Activated CD8-positive, alpha-beta memory T cell treated with anti-CD3 and anti-CD28 coated beads for 36 hours (primary cell): ENCODE measurements around the gene PPIP5K1. TPM values are rescaled to one million over a fixed set of nuclear protein-coding genes. Genes with fewer than 3 reads are reported as not detected.

Source experiments
- CTCF ChIA-PET: fragments of 350-600 bp; sonication (Branson Sonifier 250); formaldehyde crosslinking; loops from one replicate; lab custom pipeline; 2021; ENCODE audit warnings: antibody characterized with exemption; lab: Charles Lee
- POLR2A ChIA-PET: fragments of 350-600 bp; sonication (Branson Sonifier 250); formaldehyde crosslinking; loops from one replicate; lab custom pipeline; 2021; ENCODE audit warnings: antibody characterized with exemption; lab: Charles Lee
- total RNA-seq, 2 experiments: library from RNA; stranded (reverse); gene quantifications; one replicate each; pipeline ENCODE4 v1.2.3, GENCODE V29; 2021

Gene PPIP5K1
- total RNA-seq, 2 experiments from 2014 or later = 25.7 to 30.6 TPM

- POLR2A ChIA-PET = no interaction called here
- CTCF ChIA-PET = interaction anchor here (1.1 kb wide), 1 partner anchor 9 kb away, joined by 3 read pairs; no protein-coding TSS in a partner anchor
Measured at GRCh38 chr15:43523646-43524045, 66.4 kb downstream of the PPIP5K1 start.

DNA sequence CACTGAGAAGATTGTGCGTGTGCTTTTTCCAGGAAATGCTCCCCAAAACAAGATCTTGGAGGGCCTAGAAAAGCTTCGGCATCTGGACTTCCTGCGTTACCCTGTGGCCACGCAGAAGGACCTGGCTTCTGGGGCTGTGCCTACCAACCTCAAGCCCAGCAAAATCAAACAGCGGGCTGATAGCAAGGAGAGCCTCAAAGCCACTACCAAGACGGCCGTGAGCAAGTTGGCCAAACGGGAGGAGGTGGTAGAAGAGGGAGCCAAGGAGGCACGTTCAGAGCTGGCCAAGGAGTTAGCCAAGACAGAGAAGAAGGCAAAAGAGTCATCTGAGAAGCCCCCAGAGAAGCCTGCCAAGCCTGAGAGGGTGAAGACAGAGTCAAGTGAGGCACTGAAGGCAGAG is 67.8 kb downstream of the PPIP5K1 start:
- CTCF ChIA-PET = interaction anchor here (1.1 kb wide), 1 partner anchor 8 kb away, joined by 3 read pairs; no protein-coding TSS in a partner anchor
- POLR2A ChIA-PET = no interaction called here

DNA sequence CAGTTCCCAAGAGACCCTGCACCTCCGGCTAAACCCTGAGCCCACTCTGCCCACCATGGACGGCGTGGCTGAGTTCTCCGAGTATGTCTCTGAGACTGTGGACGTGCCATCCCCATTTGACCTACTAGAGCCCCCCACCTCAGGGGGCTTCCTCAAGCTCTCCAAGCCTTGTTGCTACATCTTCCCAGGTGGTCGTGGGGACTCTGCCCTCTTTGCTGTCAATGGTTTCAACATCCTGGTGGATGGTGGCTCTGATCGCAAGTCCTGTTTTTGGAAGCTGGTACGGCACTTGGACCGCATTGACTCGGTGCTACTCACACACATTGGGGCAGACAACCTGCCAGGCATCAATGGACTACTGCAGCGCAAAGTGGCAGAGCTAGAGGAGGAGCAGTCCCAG is 68.6 kb downstream of the PPIP5K1 start:
- CTCF ChIA-PET = no interaction called here

GRCh38 chr15:43520138-43520537 is 69.9 kb downstream of the PPIP5K1 start:
- ChIA-PET POLR2A (no interaction called here), CTCF (no interaction called here)

More for the DNA sequence above, 68.6 kb downstream of the PPIP5K1 start:
- POLR2A ChIA-PET = no interaction called here

- POLR2A ChIA-PET = no interaction called here
- CTCF ChIA-PET = no interaction called here
Measured at GRCh38 chr15:43519196-43519595, 70.8 kb downstream of the PPIP5K1 start.

GRCh38 chr15:43518197-43518761 is 71.7 kb downstream of the PPIP5K1 start:
- POLR2A ChIA-PET = no interaction called here
- CTCF ChIA-PET = no interaction called here

DNA sequence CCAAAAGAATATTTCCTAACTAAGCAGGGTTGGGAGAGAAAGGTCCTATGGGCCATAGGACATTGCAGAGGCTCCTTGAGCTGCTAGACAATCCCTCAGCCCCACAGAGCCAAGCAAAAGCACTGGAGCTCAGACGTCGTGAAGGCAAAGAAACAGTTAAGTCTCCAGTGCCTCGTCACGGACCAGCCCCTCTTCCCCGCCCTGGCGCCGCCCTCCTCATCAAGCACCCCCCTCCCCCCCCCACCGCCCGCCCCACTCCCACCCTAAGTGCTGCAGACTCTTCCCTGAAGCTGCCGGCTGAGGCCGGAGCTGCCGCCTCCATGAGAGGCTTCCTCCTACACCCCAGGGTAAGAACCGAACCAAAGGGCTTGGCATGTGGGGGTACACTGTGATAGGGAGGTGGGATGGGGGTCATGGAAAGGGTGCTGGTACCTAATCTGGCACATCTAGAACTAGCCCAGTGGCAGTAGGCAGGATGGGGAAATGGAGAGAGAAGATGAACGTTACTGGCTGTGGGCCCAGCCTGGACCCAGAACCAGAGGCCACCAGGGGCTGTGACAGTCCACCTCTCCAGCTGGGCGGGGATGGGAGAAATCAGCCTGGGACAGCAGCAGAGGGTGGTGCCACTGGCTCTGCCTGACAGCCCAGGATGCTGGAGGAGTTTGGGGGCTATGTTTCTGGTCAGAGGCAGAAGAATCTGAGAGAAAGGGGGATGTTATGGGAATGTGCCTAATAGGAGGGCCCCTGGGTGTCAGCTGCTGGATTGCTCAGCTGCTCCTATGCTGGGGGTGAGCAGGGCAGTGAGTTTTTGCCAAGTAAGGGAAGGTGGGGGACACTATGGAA is 72.4 kb downstream of the PPIP5K1 start, which contains the start of gene MAP1A:
Gene MAP1A, plus strand, starts transcription at position 255 of the 843 bp plus-strand sequence. CDS start 3,866 bp downstream, outside the sequence.
- ChIA-PET POLR2A (no interaction called here), CTCF (interaction anchor here (0.6 kb wide), 1 partner anchor 9 kb away, joined by 3 read pairs; no protein-coding TSS in a partner anchor)

DNA sequence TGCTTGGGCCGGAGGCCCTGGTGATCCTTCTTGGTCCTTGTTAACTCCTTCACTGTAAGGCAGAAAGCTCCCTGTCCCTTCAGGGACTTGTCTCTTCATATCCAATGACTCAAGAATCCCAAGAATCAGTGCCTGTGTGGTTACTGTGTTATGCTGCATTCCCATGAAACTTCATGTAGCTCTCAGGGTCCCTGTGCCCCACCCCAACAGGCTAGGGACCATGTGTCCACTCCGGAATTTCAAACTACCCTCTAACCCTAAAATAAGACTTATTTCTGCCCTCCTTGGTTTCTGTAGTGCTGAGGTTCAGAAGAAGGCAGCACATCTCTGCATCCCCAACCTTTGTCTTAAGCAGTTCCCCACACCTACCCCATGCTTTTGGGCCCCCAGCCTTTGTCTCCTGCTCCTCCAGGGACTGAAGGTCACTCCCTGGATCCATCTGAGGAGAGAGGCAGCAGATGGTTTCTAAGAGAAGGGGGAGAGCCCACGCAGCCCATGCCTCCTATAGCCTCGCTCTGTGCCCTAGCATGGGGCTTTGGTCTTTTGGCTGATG is 73.1 kb downstream of the PPIP5K1 start:
- CTCF ChIA-PET = interaction anchor here (0.6 to 1.6 kb wide), 2 partner anchors 10 kb away, joined by 3 to 7 read pairs; no protein-coding TSS in a partner anchor
- POLR2A ChIA-PET = no interaction called here

GRCh38 chr15:43516185-43516584 is 73.8 kb downstream of the PPIP5K1 start:
- ChIA-PET CTCF (interaction anchor here (1.6 to 2.4 kb wide), 2 partner anchors 11 to 75 kb away, joined by 7 to 9 read pairs; no protein-coding TSS in a partner anchor), POLR2A (no interaction called here)

- ChIA-PET POLR2A (no interaction called here), CTCF (interaction anchor here (1.6 to 2.4 kb wide), 2 partner anchors 11 to 75 kb away, joined by 7 to 9 read pairs; no protein-coding TSS in a partner anchor)
Measured at GRCh38 chr15:43515741-43516140, 74.3 kb downstream of the PPIP5K1 start.

- POLR2A ChIA-PET = no interaction called here
Measured at GRCh38 chr15:43514241-43515057, 75.6 kb downstream of the PPIP5K1 start.

DNA sequence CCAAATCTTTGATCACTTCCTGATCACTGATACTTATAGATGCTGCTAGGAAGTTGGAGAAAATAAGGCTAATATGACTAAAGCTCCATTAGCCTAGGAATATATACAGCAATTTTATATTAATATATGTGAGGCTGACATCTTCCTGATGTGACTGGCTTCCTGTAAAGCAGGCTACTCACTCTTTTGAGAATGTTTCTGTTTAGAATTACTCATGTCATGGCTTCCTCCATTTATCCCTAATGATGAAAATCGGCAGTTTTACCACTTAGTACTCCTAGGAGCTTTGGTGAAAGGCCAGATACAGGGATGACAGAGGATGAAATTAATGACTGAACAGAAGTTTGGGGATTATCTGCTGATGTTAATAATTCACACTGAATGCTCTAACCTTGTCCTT is 76.5 kb downstream of the PPIP5K1 start:
- ChIA-PET CTCF (interaction anchor here (0.7 to 2.4 kb wide), 3 partner anchors 24 to 206 kb away, joined by 3 to 9 read pairs (median 3); no protein-coding TSS in a partner anchor), POLR2A (interaction anchor here (0.6 kb wide), 1 partner anchor 348 kb away, joined by 3 read pairs; no protein-coding TSS in a partner anchor)

More at GRCh38 chr15:43514241-43515057, 75.6 kb downstream of the PPIP5K1 start:
- CTCF ChIA-PET = interaction anchor here (0.7 to 2.4 kb wide), 4 partner anchors 8 to 74 kb away, joined by 3 to 9 read pairs (median 3); no protein-coding TSS in a partner anchor

DNA sequence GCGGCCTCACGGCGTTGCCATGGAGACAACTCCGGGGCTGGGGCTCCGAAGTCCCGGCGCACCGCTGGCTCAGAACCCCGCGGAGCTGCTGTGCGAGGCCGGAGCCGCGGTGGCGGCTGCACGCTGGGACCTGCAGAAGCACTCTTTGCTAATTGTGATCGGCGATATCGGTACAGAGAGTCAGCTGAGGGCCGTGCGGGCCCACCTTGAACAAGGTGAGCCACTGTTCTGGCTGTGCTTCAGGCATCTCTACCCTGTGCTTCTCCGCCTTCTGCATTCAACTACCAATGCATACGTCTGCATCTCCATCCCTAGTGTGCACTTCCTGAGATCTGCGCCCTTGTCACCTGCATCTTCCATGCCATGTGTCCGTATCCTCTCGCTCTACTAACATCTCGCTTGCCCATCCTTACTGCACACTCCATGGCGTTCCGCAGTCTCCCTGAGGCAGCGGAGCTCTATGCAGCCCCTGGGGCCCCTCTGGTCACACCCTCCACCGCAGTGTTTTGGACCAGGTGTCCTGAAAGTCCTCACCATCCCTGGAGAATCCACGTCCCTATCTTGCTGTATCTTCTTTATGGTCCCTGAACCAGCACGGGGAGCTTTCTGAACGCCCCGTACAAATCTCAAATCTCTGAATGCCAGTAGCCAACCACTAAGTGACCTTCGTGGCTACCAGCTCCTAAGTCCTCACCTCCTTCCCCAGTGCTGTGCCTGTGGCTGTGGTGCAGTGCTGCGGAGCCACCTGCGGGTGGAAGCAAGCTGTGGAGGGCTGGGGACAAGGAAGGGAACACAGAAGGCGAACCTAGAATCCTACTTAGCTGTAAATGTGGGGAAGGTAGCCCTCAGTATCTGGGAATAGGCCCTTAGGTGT is 78.8 kb downstream of the PPIP5K1 start:
- CTCF ChIA-PET = interaction anchor here (0.8 to 3.0 kb wide), 5 partner anchors 14 to 279 kb away, joined by 3 to 19 read pairs (median 6); partner anchors contain the start of gene TP53BP1
- POLR2A ChIA-PET = interaction anchor here (0.8 to 2.3 kb wide), 4 partner anchors 18 to 128 kb away, joined by 3 to 14 read pairs (median 5); partner anchors contain the start of gene TP53BP1

- ChIA-PET POLR2A (interaction anchor here (1.6 to 2.3 kb wide), 3 partner anchors 17 to 69 kb away, joined by 5 to 14 read pairs (median 5); partner anchors contain the start of gene TP53BP1), CTCF (interaction anchor here (0.8 to 3.0 kb wide), 5 partner anchors 17 to 280 kb away, joined by 3 to 19 read pairs (median 6); partner anchors contain the start of gene TP53BP1)
Measured at GRCh38 chr15:43510200-43511011, 79.6 kb downstream of the PPIP5K1 start.

- POLR2A ChIA-PET = interaction anchor here (1.6 to 2.3 kb wide), 3 partner anchors 16 to 69 kb away, joined by 5 to 14 read pairs (median 5); partner anchors contain the start of gene TP53BP1
- CTCF ChIA-PET = interaction anchor here (0.9 to 3.0 kb wide), 3 partner anchors 17 to 130 kb away, joined by 3 to 19 read pairs (median 13); partner anchors contain the start of gene TP53BP1
Measured at GRCh38 chr15:43509660-43510199, 80.3 kb downstream of the PPIP5K1 start.
